Motor neuron (in vitro differentiated cells): ENCODE measurements around the gene DNHD1. TPM values are rescaled to one million over a fixed set of nuclear protein-coding genes. Genes with fewer than 3 reads are reported as not detected.

Experiments used
- ATAC-seq, 8 experiments: fragments of 200-7000 bp; cut with Tn5 transposase; replicated peaks in 6 of 8; 2 replicates each; pipeline ENCODE4 v1.8.0; 2021; ENCODE audit warnings: mild to moderate bottlenecking in 8 of 8, moderate library complexity in 8 of 8
- H3K27ac ChIP-seq, 2 donors: fragments of 250-450 bp; sonication (Bioruptor Pico); 2 replicates each; pipeline ENCODE4 v1.9.0; 2021; ENCODE audit warnings: antibody characterized with exemption in 2 of 2, mild to moderate bottlenecking in 2 of 2, moderate library complexity in 1 of 2
- H3K4me1 ChIP-seq, 2 donors: fragments of 250-450 bp; sonication (Bioruptor Pico); replicated peaks in 1 of 2; 2 replicates each; pipeline ENCODE4 v1.6.1; 2021; ENCODE audit warnings: antibody characterized with exemption in 2 of 2, mild to moderate bottlenecking in 2 of 2, moderate library complexity in 1 of 2
- H3K4me3 ChIP-seq, 5 donors: fragments of 250-450 bp; sonication (Bioruptor Pico); 2 replicates each; pipeline ENCODE4 v1.9.0; 2021; ENCODE audit warnings: antibody characterized with exemption in 5 of 5, mild to moderate bottlenecking in 5 of 5, moderate library complexity in 4 of 5
- WGBS, 10 experiments: fragments of 450-650 bp; shearing (Covaris generic); methylation state at CpG; one replicate each; pipeline ENCODE4 v1.0.0; 2022; 5-methylcytosine and 5-hydroxymethylcytosine counted together
- in situ Hi-C, 9 experiments: fragments of 400-800 bp; cut with MboI; loops; one replicate each; pipeline ENCODE4 v1.15.0; 2021; ENCODE audit warnings: low sequenced_read_pairs in 9 of 9, low pct_unique_long_range_greater_than_20kb in 2 of 9; ENCODE audit not compliant: unreplicated experiment in 9 of 9
- total RNA-seq, 8 experiments: library from RNA; unstranded; fragments of 300-600 nt; gene quantifications; 2 replicates each; pipeline versions ENCODE4 v1.2.3 to v1.2.4, GENCODE V29; 2022

The DNHD1 gene
- total RNA-seq, 8 experiments from 2014 or later = 4.5 to 23.6 (median 10.0) TPM

- Histone ChIP-seq H3K4me1 (peaks cover 10% of the 10 kb centered on the region in 2 donors), H3K4me3 (peak overlapping the region; percentile 58 to 82 (median 65)), H3K27ac (no peak overlapping the region)
- peak; percentile 8 to 74 (median 30) for ATAC-seq
- in situ Hi-C loops = loop anchor here in 2 of 9 experiments (25.0 kb wide), 1 partner anchor 231 kb away; the partner anchor contains the start of gene SMPD1 (in 2 of the 2)
- 0 to 71% (median 44%) methylated on average over 1 to 7 of the region's 15 CpGs for WGBS, 10 experiments
These were observed 121.3 kb downstream of the DNHD1 start for GRCh38 chr11:6618117-6619003.

DNA sequence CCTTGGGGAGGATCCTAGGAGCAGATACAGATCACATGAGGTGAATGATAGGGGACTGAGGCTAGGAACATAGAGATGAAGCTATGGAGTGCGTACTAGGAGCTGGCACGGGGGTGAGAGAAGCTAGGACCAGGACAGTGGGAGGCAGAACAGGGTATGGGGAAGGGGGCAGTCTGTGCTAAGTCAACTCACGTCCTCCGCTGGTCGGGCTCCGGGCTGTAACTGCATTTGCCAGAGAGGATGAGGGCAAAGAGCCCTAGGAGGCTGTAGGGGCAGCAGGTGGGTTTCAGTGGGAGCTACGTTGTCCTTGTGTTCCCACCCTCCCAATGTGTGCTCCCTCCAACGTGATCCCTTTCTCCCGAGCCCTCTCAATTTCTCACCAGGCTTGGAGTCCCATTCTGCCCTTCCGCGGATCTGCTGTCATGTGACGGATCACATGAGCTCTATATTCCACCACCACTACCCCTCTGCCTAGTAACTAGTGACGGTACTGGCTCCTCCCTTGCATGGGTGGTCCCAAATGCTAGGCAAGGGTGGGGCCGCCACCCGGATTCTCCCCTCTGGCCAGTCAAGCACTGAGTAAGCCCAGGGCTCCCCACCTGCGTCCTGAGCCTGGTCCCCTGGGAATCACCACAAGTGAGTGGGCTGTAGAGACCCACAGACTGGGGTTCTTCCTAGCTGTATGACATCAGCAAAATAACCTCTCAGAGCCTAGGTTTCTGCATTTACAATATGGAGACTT, 122.1 kb downstream of the DNHD1 start, which contains the start of gene TPP1:
Gene TPP1, minus strand, starts transcription at position 419 of the 742 bp plus-strand sequence. Its CDS starts 22 bp downstream, at position 397.
- H3K4me1 ChIP-seq = peaks cover 9 to 10% of the 10 kb centered on the region in 2 donors
- ATAC-seq = peak; percentile 84 to 97 (median 96)
- 0% methylated on average over 1 to 8 of the region's 16 CpGs; no CpG with 5 or more reads in 2 of the 10 experiments for WGBS, 10 experiments
- peak within 1 kb of the TSS; percentile 58 to 82 (median 65) for H3K4me3 ChIP-seq
- H3K27ac ChIP-seq = peak within 1 kb of the TSS in 1 of 2 donors; percentile 73
- in situ Hi-C loops = loop anchor here in 2 of 9 experiments (25.0 kb wide), 1 partner anchor 232 kb away; the partner anchor contains the start of gene SMPD1 (in 2 of the 2)

GRCh38 chr11:6620636-6621035, 123.6 kb downstream of the DNHD1 start:
- ATAC-seq = no peak
- 23 to 100% (median 95%) methylated on average over 1 of the region's 1 CpG; no CpG with 5 or more reads in 1 of the 10 experiments for WGBS, 10 experiments
- Histone ChIP-seq H3K27ac (no peak overlapping the region), H3K4me3 (no peak overlapping the region), H3K4me1 (peaks cover 9 to 10% of the 10 kb centered on the region in 2 donors)
- in situ Hi-C loops = loop anchor here in 2 of 9 experiments (25.0 kb wide), 1 partner anchor 233 kb away; the partner anchor contains the start of gene SMPD1 (in 2 of the 2)

Other genes with a start within 250 kb of the DNHD1 start
- 1 to 10 TPM in 4 of 8 experiments, under 1 TPM in 4; 0.27 to 2.4 (median 1.1) TPM for gene CCKBR, start 237.4 kb upstream of the DNHD1 start, total RNA-seq
- 10 to 100 TPM in 1 of 8 experiments, 1 to 10 TPM in 2, under 1 TPM in 5; 0.16 to 20.7 (median 0.84) TPM for gene CAVIN3, start 176.8 kb upstream of the DNHD1 start, total RNA-seq
- gene SMPD1, start 106.8 kb upstream of the DNHD1 start, total RNA-seq = 10 to 100 TPM; 14.4 to 75.1 (median 21.0) TPM
- 100 to 1,000 TPM in 2 of 8 experiments, 10 to 100 TPM in 6; 21.1 to 131 (median 93.3) TPM for gene APBB1, start 78.2 kb upstream of the DNHD1 start, total RNA-seq
- gene HPX, start 56.3 kb upstream of the DNHD1 start, total RNA-seq = 1 to 10 TPM in 6 of 8 experiments, under 1 TPM in 2; 0.45 to 6.3 (median 1.2) TPM
- 10 to 100 TPM in 6 of 8 experiments, 1 to 10 TPM in 2; 5.8 to 30.3 (median 19.5) TPM for gene TRIM3, start 23.3 kb upstream of the DNHD1 start, total RNA-seq
- 10 to 100 TPM; 36.8 to 63.4 (median 57.2) TPM for gene ARFIP2, start 15.9 kb upstream of the DNHD1 start, total RNA-seq
- 10 to 100 TPM; 18.4 to 46.1 (median 31.6) TPM for gene TIMM10B, start 15.8 kb upstream of the DNHD1 start, total RNA-seq
- gene RRP8, start 106.3 kb downstream of the DNHD1 start, total RNA-seq = 10 to 100 TPM; 13.9 to 21.7 (median 17.2) TPM
- 10 to 100 TPM; 47.9 to 93.5 (median 68.2) TPM for gene ILK, start 106.5 kb downstream of the DNHD1 start, total RNA-seq
- 100 to 1,000 TPM in 4 of 8 experiments, 10 to 100 TPM in 4; 64.9 to 163 (median 105) TPM for gene TAF10, start 114.9 kb downstream of the DNHD1 start, total RNA-seq
- gene TPP1, start 122.1 kb downstream of the DNHD1 start, total RNA-seq = 100 to 1,000 TPM in 1 of 8 experiments, 10 to 100 TPM in 4, 1 to 10 TPM in 3; 5.2 to 174 (median 23.3) TPM
- gene DCHS1, start 158.5 kb downstream of the DNHD1 start, total RNA-seq = 10 to 100 TPM in 5 of 8 experiments, 1 to 10 TPM in 3; 3.9 to 45.4 (median 24.3) TPM
- 100 to 1,000 TPM in 1 of 8 experiments, 10 to 100 TPM in 7; 39.8 to 118 (median 56.9) TPM for gene MRPL17, start 186.1 kb downstream of the DNHD1 start, total RNA-seq